ENCODE data around the gene CLTRN.
"Not testable (repeated sequence)": the region's sequence is repeated elsewhere in the genome, so short reads cannot be mapped to it uniquely, and the experiment has no call there.

Gene CLTRN

DNA sequence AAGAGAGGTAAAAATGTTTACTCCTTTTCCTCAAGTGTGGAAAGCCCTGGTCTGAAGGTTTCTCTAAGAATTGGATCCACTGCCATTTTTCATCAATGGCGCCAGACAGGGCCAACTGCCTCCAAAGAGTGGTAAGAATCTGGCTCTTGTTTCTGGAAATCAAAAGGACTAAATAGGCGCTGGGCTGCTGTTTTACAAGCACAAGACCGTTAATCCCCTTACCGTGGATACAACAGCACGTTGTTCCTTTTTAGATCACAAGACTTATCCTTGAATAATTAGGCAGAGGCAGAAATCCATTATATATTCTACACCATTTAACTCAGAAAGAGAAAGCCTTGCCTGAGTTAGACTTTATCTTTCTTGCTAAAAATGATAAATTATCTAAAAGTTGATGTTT is 10.6 kb downstream of the CLTRN start:
- DNase-seq (ENCODE audit: low spot score) (no peak), FAIRE-seq (no peak)

DNA sequence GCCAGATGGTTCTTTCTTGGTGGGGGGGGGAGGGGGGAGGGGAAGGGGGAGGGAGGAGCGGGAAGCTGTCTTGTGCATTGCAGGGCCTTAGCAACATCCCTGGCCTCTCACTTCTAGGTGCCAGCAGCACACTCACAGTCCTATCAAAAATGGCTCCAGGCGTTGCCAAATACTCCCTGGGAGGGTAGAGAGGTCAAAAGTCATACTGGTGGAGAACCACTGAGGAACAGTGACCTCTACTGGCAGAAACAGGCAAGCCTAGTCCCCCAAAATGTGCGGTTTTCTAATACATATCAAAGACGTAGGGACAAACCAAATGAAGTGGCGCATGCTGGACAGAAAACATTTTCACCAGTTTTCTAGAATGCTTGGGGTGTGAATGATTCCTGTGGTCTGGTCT is 17.1 kb downstream of the CLTRN start:
- not testable (repeated sequence) for DNase-seq (ENCODE audit: low spot score); FAIRE-seq

DNA sequence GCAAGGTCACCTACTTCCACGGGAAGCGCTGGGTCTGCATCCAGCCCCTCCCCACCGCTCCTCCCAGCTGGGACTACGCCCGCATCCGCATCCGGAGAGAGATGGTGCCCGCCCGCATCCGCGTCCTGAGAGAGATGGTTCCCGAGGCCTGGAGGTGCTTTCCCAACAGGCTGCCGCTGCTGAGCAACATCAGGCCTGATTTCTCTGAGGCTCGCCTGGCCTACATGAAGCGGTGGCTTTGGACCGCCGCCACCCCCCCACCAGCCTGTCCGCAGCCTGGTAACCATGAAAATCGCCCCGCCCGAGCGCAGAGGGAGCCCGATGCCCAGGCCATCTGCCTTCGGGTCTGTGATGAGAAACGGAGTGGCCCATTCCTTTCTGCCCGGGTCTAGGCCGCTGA is 18.1 kb downstream of the CLTRN start:
- no peak for FAIRE-seq
- no peak for DNase-seq (ENCODE audit: low spot score)

DNA sequence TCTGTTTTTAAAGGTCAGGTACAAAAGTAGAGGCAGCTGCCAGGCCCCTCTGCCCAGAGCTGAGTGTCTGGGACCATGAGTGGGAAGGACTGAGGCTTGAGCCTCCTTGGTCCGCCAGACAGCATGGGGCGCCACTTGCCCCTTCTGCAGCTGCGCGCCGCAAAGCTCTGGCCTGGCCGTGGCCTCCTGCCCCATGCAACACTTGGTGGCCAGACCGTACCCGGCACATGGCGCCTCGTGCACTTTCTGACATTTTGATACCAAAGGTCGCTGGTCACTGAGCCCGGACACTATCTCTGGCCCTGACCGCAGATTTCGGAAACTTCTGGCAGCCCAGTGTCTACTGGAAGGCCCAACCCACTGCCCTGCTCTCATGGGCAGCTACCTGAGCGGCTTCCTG is 18.6 kb downstream of the CLTRN start:
- no peak for FAIRE-seq
- no peak for DNase-seq (ENCODE audit: low spot score)

DNA sequence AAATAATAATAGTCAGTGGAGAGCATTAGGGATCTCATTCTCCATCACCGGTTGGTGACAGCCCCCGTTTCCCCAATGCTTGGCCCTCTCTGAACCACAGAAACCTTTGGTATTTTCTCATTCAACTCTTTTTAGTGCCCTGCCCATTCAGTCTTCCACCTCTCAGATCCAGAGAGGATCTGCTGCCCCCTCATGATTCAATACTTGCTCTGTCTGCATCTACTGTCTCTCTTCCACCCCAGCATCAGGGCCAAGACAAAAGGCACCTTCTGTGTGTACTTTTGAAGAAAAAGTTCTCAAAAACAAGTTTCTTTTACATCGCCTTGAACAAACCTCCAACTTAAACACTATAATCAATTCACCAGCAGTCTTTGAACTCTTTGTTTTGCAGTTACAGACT is 19.3 kb downstream of the CLTRN start:
- FAIRE-seq, result no peak

DNA sequence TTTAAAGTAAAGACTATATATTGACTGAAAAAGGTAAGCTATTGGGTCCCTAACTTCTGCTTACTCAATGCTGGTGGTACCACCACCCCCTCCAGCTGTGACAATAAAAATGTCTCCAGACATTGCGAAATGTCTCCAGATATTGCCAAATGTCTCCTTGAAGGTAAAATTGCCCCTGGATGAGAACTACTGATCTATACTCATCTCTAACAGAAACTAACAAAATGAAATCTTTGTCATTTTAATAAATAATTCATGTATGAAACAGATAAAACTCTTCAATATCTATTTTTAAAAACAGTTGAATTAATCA is 20.1 kb downstream of the CLTRN start:
- FAIRE-seq (no peak), DNase-seq (ENCODE audit: low spot score) (no peak)

More for the DNA sequence above, 19.3 kb downstream of the CLTRN start:
- DNase-seq (ENCODE audit: low spot score), result no peak

DNA sequence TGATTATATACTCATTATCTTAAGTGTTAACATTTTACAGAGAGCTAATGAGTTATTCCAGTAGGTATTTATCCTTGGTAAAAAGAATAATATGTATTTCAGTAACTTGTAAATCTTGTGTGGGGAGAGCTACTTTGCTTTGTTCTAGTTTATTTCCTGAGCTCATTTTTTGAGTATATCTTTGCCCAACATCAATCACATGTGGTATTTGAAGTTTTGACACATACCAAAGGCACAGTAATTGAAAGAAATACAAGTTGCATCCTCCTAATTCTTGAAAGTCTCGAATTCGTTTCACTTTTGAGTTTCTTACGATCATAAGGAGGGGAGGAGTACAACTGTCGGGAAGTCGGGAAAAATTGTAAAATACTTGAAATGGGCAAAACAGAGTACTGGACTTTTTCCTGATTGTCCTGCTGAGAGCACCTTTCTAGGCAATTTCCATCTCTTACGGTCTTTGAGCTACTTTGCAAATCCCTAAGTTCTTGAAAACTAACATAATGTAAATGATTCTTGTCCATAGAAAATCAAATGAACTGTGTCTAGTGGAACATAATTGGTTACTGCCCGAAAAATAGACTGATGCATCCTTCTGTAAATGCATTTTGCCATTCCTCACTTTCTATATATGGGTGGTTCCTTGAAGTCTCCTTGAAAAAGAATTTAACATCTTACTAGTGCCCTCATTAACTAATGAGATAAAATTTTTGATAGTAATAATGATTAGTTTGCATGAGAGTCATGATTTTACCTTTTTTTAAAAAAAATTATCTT is 20.6 kb downstream of the CLTRN start:
- FAIRE-seq (no peak), DNase-seq (ENCODE audit: low spot score) (no peak)

DNA sequence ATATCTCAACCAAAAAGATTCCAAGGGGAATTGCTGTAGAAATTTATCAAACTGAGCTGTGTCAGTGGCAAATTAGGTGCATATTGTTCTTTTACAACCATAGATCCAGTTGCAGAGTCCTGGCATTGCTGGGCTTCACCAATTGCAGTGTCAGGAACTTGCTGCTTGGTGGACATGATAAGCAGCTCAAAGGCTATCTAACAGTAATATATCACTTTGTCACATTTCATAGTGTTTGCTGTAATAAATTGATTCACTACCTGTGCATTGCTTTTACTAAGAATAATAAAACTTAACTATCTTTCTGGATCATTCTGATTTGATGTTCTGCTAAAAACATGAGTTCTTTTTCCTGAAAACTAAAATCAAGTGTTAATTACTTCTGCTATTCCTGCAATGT is 33.0 kb downstream of the CLTRN start:
- DNase-seq (ENCODE audit: low spot score) (no peak), FAIRE-seq (no peak)

DNA sequence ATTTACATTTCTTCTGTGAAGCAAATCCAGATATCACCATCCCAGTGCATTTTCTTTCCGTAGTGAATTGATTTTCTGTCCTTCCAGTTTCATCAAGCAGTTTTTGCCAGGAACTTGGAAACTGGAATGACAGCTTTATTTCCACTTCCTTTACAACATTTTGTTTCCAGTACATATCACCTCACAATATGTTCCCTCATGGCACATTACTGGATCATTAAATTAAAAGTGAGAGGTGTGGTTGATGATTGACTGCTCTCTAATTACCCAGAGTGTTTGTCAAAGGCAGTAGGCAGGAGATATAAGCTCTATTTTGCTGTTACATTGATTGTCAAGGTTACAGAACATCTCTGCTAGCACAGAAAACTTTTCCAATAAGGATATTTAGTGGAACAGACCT is 41.6 kb downstream of the CLTRN start:
- DNase-seq (ENCODE audit: low spot score), result no peak
- no peak for FAIRE-seq

DNA sequence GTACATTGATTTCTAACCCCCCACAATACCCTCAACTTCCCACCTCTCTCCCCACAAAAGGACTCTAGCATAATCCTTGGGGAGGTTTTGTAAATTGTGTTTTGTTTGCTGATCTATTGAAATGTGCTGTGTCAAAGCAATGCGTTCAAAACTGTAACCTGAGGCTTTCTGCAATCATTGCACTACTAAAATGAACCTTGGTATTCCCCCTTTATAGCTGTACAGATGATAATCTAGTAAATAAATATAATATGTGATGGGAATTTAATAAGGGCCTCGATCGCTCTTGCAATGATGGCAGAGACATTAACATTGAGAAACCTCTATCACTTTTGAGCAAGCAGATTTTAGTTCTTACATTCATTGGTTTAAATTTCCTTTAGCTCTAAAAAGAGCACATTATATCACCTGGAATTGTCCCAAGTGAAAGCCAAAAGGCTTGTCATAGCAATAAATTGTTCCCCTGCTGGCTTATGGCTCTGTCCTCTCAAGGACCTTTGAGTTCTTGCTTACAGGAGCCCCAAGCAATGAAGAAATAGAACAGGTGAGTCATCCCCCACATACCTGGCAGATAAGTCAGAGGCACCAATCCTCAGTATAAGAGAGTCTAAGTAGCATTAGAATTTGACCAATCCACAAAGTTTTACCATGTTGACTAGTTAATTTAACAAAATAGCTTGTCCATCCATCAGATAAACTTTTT is 45.4 kb downstream of the CLTRN start:
- peak; percentile 67 for FAIRE-seq
- peak; percentile 32 for DNase-seq (ENCODE audit: low spot score)

DNA sequence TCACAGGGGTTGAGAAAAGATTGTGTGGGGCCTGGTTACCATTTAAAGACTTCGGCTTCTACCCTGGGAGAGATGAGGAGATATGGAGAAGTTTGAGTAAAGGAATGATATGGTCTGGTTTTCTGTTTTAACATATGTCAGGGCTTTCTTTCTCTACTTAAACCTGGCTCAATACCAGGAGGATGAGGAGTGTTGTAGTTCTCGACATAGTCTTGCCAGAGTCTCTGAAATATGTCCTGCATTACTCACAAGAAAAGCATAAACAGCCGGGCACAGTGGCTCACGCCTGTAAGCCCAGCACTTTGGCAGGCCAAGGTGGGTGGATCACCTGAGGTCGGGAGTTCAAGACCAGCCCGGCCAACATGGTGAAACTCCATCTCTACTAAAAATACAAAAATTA is 47.5 kb downstream of the CLTRN start:
- FAIRE-seq, result no peak
- no peak for DNase-seq (ENCODE audit: low spot score)

DNA sequence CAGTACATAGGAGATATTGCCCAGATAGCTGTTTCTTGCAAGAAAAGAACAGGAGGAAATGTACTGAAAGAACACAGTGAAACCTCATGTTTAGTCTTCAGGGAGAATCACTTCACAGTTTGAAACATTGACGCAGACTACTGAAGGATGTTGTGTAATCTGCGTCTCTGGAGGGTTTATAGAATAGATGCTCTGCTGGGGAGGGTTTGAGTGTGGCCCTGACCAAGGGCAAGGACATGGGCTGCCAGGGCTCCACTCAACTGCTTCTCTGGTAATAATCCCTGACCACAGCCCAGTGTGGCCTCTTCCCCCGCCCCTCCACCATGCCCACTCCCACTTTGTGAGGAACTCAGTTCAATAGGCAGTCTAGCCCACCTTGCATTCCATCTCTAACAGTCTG is 48.1 kb downstream of the CLTRN start:
- FAIRE-seq, result no peak

DNA sequence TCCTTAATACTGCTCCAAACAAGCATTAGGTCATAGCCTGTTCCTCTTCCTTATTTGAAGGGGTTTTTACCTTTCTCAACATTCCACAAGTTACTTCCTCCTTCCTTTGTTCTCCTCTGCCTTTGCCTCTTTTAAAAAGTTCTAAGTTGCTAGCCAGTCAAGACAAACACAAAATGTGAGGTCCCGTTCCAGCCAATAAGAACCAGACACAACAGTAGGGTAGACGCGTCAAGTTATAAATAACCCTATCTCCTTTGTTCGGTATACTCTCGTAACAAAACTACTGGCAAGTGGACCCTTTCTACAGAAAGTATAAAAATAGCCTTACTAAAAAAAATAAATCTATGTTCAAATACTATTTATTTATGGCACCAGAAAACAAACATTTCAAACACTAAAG is 57.5 kb downstream of the CLTRN start:
- no peak for DNase-seq (ENCODE audit: low spot score)
- FAIRE-seq, result no peak

More for the DNA sequence above, 48.1 kb downstream of the CLTRN start:
- DNase-seq (ENCODE audit: low spot score), result no peak

DNA sequence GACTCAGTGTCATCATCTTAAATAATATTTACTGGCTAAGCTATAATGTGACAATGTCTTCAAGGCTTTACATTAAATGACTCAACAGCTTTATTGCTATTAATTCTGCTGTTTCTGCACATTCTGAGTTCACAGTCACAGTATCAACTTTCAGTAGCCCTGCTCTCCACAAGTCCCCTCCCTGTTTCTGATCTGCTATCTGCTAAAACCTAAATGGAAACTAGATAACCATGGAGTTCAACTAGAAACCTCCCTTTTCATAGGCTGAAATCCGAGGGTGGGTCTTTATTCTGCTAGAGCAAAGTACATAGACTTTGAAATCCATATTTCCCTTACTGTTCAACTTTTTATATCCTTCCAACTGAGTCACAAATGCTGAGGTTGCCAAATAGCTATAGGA is 58.5 kb downstream of the CLTRN start:
- DNase-seq (ENCODE audit: low spot score), result no peak

DNA sequence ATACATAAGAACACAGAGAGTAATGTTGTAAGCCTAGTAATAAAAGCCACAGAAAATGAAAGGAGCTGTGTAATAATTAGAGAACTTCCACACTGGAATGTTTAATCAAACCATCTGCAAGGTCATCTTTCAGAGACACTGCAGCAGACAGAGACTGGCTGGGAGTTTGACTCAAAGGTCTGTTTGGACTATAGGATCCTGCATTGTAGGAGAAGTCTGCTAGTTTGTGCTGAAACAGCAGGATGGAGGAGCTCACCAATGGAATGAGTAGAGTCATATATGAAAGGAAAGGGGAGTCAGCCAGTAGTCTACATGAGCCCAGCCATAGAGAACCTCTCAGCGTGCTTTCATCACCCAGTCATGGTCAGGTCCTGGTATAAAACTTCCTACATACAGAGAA is 59.4 kb downstream of the CLTRN start:
- no peak for FAIRE-seq
- no peak for DNase-seq (ENCODE audit: low spot score)

More for the DNA sequence above, 58.5 kb downstream of the CLTRN start:
- no peak for FAIRE-seq

DNA sequence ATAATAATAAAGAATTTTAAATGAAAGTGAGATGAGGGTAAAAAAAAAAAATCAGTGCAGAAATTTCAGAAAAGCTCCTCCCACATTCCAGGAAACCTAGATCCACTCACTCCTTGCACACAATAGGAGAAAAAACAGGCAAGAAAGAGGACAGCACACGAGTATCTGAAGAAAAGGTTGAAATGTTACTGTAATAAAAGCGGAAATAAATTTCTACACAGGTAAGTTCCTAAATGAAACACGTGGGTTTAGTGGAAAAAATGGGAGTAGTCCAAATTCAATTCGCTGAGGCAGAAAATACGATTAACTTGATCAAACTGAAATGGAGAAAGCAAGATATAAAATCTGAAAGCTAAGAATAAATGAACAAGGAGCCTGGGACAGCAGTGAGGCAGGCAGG is 61.8 kb downstream of the CLTRN start:
- DNase-seq (ENCODE audit: low spot score), result no peak
- FAIRE-seq, result no peak

DNA sequence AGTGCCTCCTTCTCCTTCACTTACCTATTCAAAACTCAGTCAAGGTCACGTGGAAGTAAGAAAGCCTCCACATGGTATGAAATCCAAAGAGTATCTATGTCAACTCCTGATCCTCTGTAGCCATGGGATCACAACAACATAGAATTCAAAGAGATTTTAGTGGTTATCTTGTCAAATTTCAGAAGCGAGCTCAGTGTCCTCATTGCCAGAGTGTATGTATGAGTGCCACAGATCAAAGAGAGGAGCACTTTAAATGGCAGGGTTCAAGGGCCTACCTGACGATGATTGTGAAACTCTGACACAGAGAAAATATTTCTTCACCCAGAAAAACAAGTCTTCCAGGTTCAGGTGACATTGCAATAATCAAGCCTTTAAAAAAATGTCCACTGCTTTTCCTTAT is 62.7 kb downstream of the CLTRN start:
- no peak for FAIRE-seq

DNA sequence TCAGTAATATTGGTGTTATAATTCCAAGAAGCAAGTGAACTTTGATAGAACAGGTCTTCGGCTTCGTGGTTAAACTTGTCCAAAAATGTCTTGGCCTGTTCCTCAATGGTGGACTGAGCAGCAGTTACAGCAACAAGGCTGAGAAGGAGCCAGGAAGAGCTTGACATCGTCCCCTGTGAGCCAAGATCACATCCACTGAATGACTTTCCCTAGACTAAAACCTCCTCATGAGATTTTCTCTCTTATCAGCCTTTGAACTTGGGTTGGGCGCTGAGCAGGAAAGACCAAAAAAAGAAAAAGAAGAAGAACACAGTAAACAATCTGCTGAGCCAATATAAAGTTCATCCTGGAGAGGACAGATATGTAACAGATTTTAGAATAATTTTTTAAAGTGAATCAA is 63.9 kb downstream of the CLTRN start, which contains the start of gene ACE2:
ACE2 (minus strand) TSS at position 216 of the 400 bp plus-strand sequence; CDS start at position 167, 49 bp downstream.
- no peak for FAIRE-seq
- no peak for DNase-seq (ENCODE audit: low spot score)

More for the DNA sequence above, 62.7 kb downstream of the CLTRN start:
- DNase-seq (ENCODE audit: low spot score), result no peak

DNA sequence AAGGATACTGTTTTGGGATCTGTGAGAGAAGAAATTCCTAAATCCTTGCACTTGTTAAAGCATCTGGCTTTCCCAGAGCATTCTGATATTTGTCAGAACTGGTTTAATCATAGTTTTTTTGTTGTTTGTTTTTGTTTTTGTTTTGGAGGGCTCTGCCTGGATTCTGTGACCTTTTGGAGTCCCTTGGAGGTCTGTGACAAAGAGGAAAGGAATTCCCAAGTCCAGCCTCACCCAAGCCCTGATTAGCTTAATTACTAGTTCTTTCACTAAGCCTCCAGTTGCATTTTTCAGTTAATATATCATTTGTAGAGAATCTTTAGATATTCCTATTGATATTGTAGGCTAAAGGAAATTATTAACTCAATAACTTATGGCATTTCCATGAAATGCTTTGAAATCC is 64.6 kb downstream of the CLTRN start:
- DNase-seq (ENCODE audit: low spot score) (no peak), FAIRE-seq (no peak)

DNA sequence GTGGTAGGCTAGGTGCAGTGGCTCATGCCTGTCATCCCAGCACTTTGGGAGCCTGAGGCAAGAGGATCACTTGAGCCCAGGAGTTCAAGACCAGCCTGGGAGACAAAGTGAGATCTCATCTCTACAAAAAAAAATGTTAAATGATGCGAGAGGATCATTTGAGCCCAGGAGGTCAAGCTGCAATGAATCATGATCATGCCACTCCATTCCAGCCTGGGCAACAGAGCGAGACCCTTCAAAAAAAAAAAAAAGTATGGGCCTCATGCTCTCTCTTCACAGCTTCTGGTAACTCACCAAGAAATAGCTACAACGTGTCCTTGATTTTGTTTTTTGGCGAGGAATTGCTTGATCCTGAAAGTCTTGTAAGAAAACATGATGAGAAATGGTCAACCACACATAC is 65.1 kb downstream of the CLTRN start:
- DNase-seq (ENCODE audit: low spot score) (no peak), FAIRE-seq (no peak)

DNA sequence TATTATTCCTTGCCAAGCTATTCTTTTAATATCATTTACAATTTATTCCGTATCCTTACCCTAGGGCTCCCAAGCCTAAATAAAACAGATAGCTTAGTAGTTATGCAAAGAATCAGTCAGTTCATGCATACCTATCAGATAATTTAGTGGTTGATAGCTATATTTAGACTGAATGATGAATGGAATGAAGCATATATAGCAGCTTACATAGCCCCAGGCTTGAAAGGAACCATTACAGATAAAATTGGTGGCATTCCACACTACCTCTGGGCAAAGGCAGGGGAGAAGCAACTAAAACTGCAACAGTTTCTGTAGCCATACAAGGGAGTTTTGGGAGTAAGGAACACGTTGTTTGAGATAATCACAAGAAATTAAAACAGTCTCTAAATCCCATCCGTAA is 66.6 kb downstream of the CLTRN start:
- DNase-seq (ENCODE audit: low spot score) (no peak), FAIRE-seq (no peak)

DNA sequence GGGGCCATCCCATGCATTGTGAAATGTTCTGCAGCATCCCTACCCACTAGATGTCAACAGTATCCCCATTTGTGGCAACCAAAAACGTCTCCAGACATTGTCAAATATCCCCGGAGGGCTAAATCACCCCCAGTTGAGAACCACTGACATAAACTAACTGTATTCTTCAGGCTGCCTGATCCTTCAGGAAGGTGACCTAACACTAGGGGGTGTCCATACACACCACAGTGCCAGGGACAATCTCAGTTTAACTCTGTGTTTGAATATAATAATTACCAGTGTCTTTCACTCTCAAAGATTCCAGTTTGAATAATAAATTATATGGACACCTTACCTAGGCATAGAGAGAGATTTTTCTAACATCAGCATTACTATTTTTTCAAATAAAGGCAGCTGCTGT is 70.2 kb downstream of the CLTRN start:
- no peak for DNase-seq (ENCODE audit: low spot score)
- no peak for FAIRE-seq
